ENCODE results near the gene LRRC4C.

The LRRC4C gene

DNA sequence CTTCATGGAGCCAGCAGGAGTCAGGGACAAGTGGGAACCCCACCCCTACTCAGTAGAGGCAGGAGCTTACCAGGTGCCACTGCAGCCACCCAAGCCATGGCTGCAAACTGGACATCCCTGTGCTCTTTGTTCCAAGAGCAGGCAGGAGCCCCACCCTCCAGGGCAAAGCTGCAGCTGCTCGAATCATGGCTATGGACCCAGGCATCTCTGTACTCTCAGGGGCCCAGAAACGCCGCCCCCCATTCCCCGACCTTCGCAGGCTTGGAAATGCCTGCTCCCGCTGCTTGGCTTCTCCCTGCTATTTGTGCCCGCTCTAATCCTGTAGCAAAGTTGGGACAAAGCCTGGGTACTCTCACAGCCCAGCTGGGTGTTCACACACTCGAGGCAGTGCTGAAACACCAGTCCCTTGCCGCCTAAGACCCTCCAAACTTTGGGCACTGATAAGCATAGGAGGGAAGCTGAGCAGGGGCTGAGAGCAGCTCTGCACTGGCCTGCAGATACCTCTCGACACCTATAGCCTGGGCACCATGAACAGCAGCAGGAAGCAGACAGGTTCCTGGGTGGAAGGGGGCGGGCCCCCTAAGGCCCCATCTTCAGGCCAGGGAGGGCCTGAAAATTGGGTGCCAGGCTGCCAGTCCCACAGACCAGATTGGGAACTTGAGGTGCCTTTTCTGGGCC, 402.4 kb downstream of the LRRC4C start:
- Histone ChIP-seq H3K27me3 (no peaks in the 10 kb centered on the region), H3K4me1 (no peaks in the 10 kb centered on the region), H3K4me3 (no peak overlapping the region), H3K36me3 (no peaks in the 10 kb centered on the region), H3K27ac (no peak overlapping the region), H3K9me3 (no peaks in the 10 kb centered on the region)
- no peak for DNase-seq
- TF ChIP-seq, protein P1, sequence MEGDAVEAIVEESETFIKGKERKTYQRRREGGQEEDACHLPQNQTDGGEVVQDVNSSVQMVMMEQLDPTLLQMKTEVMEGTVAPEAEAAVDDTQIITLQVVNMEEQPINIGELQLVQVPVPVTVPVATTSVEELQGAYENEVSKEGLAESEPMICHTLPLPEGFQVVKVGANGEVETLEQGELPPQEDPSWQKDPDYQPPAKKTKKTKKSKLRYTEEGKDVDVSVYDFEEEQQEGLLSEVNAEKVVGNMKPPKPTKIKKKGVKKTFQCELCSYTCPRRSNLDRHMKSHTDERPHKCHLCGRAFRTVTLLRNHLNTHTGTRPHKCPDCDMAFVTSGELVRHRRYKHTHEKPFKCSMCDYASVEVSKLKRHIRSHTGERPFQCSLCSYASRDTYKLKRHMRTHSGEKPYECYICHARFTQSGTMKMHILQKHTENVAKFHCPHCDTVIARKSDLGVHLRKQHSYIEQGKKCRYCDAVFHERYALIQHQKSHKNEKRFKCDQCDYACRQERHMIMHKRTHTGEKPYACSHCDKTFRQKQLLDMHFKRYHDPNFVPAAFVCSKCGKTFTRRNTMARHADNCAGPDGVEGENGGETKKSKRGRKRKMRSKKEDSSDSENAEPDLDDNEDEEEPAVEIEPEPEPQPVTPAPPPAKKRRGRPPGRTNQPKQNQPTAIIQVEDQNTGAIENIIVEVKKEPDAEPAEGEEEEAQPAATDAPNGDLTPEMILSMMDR (IDR thresholded peaks at IDR 0.05), result no peak
- intact Hi-C loops (cut with DNase I; ENCODE audit: low total_unique reads), result no loop called here

DNA sequence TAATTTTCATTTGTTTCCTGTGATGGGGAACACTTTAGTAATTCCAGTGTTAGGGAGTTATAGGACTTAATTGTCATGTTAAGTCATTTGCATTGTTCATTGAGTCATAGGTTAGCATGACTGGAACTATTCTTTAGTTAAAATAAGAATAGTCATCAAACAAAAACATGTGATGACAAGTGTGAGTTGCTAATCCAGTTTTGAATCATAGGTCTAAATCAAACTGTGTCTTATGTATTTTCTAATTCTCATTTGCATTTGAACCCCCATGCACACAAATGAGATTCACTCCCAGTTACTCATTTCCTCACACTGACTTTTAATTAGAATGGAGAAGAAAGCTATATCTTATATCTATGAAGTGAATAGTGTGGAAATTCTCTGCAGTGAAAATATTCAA, 405.6 kb downstream of the LRRC4C start:
- Histone ChIP-seq H3K9me3 (no peaks in the 10 kb centered on the region), H3K4me3 (no peak overlapping the region), H3K27ac (no peak overlapping the region), H3K4me1 (no peaks in the 10 kb centered on the region), H3K27me3 (no peaks in the 10 kb centered on the region), H3K36me3 (no peaks in the 10 kb centered on the region)
- intact Hi-C loops (cut with DNase I; ENCODE audit: low total_unique reads), result no loop called here
- TF ChIP-seq, protein P1 (IDR thresholded peaks at IDR 0.05), result no peak
- DNase-seq, result no peak

DNA sequence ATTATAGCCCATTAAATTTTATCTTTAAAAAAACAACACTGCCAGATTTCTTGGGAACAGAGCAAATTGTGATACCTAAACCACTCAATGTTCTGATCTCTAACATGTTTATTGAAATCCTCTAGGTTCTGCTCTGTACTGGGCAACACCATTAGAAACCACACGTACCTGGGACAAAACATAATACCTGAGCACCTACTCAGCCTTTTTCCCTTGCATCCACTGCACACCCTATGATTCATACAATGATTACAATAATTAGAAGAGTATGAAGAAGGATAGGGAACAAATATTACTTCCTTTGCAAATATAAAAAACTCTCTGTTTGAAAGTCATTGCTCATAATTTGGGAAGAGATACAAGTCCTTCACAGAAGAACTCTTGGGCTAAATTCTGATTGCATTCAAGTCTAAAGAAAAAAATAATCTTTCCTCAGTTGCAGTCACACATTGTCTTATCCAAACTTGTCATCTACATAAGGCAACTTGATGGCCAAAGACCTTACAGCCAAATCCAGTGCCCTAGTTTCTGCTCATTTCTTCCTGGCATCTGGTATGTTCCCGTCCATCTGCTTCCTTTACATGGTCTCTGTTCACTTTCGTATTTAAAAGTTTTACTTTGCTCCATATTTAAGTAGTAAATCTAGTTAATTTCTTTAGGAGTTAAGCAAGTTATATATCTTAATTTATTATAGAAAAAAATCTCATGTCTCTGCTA, 407.4 kb downstream of the LRRC4C start:
- intact Hi-C loops (cut with DNase I; ENCODE audit: low total_unique reads), result no loop called here
- H3K27ac ChIP-seq, result no peak overlapping the region
- H3K36me3 ChIP-seq, result no peaks in the 10 kb centered on the region
- DNase-seq, result no peak
- no peaks in the 10 kb centered on the region for H3K4me1 ChIP-seq
- no peak overlapping the region for H3K4me3 ChIP-seq
- TF ChIP-seq, protein P1 (IDR thresholded peaks at IDR 0.05), result no peak
- no peaks in the 10 kb centered on the region for H3K9me3 ChIP-seq
- H3K27me3 ChIP-seq, result no peaks in the 10 kb centered on the region

DNA sequence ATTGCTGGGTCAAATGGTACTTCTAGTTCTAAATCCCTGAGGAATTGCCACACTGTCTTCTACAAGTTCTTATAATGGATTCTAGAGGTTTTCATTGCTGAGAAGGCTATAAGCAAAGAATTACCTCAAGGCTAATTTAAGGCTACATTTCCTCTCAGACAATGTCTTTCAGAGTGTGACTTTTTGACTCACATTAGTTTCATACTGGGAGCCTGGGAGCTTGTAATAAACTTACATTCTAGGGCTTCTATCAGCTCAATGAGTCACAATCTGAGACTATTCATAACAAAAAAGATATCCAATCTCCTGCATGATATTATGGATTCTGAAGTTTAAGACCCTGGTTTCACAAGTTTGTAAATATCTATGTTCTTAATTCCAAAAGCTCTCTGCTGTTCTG, 408.7 kb downstream of the LRRC4C start:
- H3K27me3 ChIP-seq, result no peaks in the 10 kb centered on the region
- DNase-seq, result no peak
- no peaks in the 10 kb centered on the region for H3K36me3 ChIP-seq
- intact Hi-C loops (cut with DNase I; ENCODE audit: low total_unique reads), result no loop called here
- no peaks in the 10 kb centered on the region for H3K9me3 ChIP-seq
- TF ChIP-seq, protein P1 (IDR thresholded peaks at IDR 0.05), result no peak
- no peak overlapping the region for H3K4me3 ChIP-seq
- no peak overlapping the region for H3K27ac ChIP-seq
- no peaks in the 10 kb centered on the region for H3K4me1 ChIP-seq

DNA sequence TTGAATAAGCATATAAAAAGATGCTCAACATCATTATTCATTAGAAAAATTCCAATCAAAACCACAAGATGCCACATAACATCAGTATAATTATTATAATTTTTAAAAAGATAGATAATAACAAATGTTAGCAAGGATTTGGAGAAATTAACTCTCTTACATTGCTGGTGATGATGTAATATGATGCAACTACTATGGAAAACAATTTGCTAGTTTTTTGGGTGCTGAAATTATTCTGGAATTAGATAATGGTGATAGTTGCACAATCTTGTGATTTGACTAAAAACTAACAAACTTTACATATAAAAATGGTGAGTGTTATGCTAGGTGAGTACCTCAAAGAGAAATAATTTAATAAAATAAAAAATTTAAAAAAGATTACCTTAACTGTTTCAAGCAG, 412.2 kb downstream of the LRRC4C start:
- H3K36me3 ChIP-seq, result no peaks in the 10 kb centered on the region
- H3K4me3 ChIP-seq, result no peak overlapping the region
- no peak overlapping the region for H3K27ac ChIP-seq
- H3K27me3 ChIP-seq, result no peaks in the 10 kb centered on the region
- H3K9me3 ChIP-seq, result no peaks in the 10 kb centered on the region
- no peaks in the 10 kb centered on the region for H3K4me1 ChIP-seq
- TF ChIP-seq, protein P1 (IDR thresholded peaks at IDR 0.05), result no peak
- intact Hi-C loops (cut with DNase I; ENCODE audit: low total_unique reads), result no loop called here
- no peak for DNase-seq

Measured in tibial artery (tissue), 4 donors.